Astrocyte (in vitro differentiated cells and primary cell): Measurements from ENCODE around the gene FBXW7.

Experiments
- CTCF ChIP-seq: IDR thresholded peaks from 2 replicates; pipeline ENCODE4 v1.5.1; 2011; ENCODE audit warnings: low read depth, mild to moderate bottlenecking, inconsistent platforms, low read length, moderate library complexity; ENCODE audit not compliant: insufficient read depth
- EZH2 ChIP-seq: IDR thresholded peaks from 2 replicates; pipeline ENCODE4 v1.6.1; 2012; ENCODE audit warnings: mild to moderate bottlenecking, low read length, inconsistent platforms; ENCODE audit not compliant: insufficient read depth

GRCh38 chr4:152455311-152455710 lies 80.6 kb downstream of the FBXW7 start:
- no peak for TF ChIP-seq CTCF
- TF ChIP-seq EZH2: no peak
